Spleen (tissue), 11 donors: ENCODE results near the gene PLTP. TPM values are rescaled to one million over a fixed set of nuclear protein-coding genes. Genes with fewer than 3 reads are reported as not detected.

Source experiments
- DNase-seq: peaks from one replicate; pipeline ENCODE4 v3.0.0-alpha.2; 2020
- H3K27ac ChIP-seq, 8 donors: fragments of 200-600 bp; sonication (generic) in 7 of 8; 1 replicate in 4 of 8; 2 replicates in 4 of 8; pipeline versions ENCODE4 v1.5.0 to v1.8.0; 2016 to 2021; ENCODE audit warnings: inconsistent platforms in 4 of 8, mild to moderate bottlenecking in 4 of 8, moderate library complexity in 1 of 8
- H3K27me3 ChIP-seq, 7 donors: fragments of 200-600 bp; sonication (generic) in 6 of 7; replicated peaks in 1 of 7; 1 replicate in 4 of 7; 2 replicates in 3 of 7; pipeline versions ENCODE4 v1.5.0 to v1.8.0; 2016 to 2021; ENCODE audit warnings: inconsistent platforms in 3 of 7, mild to moderate bottlenecking in 1 of 7
- H3K36me3 ChIP-seq, 6 donors: fragments of 200-600 bp; sonication (generic) in 5 of 6; 1 replicate in 4 of 6; 2 replicates in 2 of 6; pipeline versions ENCODE4 v1.5.0 to v1.8.0; 2016 to 2021; ENCODE audit warnings: inconsistent platforms in 2 of 6
- H3K4me1 ChIP-seq, 6 donors: fragments of 200-600 bp; sonication (generic) in 5 of 6; 1 replicate in 3 of 6; 2 replicates in 3 of 6; pipeline versions ENCODE4 v1.5.0 to v1.8.0; 2016 to 2021; ENCODE audit warnings: inconsistent platforms in 3 of 6
- H3K4me3 ChIP-seq, 8 donors: fragments of 200-600 bp; sonication (generic) in 7 of 8; 1 replicate in 4 of 8; 2 replicates in 4 of 8; pipeline versions ENCODE4 v1.5.0 to v1.8.0; 2016 to 2021; ENCODE audit warnings: inconsistent platforms in 4 of 8, mild to moderate bottlenecking in 4 of 8, moderate library complexity in 2 of 8
- H3K9me3 ChIP-seq, 8 donors: fragments of 200-600 bp; sonication (generic) in 7 of 8; 1 replicate in 4 of 8; 2 replicates in 4 of 8; pipeline versions ENCODE4 v1.5.0 to v1.8.0; 2016 to 2021; ENCODE audit warnings: inconsistent platforms in 4 of 8
- POLR2A ChIP-seq, 3 donors: fragments of 450-650 bp; IDR thresholded peaks; one replicate each; pipeline ENCODE4 v1.5.1; 2017; ENCODE audit warnings: antibody characterized with exemption in 3 of 3, mild to moderate bottlenecking in 1 of 3
- POLR2AphosphoS5 ChIP-seq, 3 donors: sonication (generic); formaldehyde crosslinking; IDR thresholded peaks; one replicate each; pipeline ENCODE4 v1.5.1; 2017; ENCODE audit warnings: antibody characterized with exemption in 3 of 3
- WGBS, 5 donors: extraction: QIAGEN DNeasy Blood & Tissue Kit in 3 of 5; methylation state at CpG; one replicate each; pipeline versions ENCODE4 v1.1.5 to v1.1.7; 2013 to 2018; 5-methylcytosine and 5-hydroxymethylcytosine counted together
- intact Hi-C: fragments of 100-400 bp; cut with DNase I; formaldehyde crosslinking; loops from one replicate; pipeline ENCODE4 v1.15.0; 2023; ENCODE audit warnings: low total_unique reads
- polyA plus RNA-seq, 3 donors: library from polyadenylated mRNA; stranded (reverse); fragments of 200-250 nt; gene quantifications; one replicate each; pipeline ENCODE4 v1.2.1, GENCODE V29; 2013
- total RNA-seq, 7 donors: library from RNA; depleted of rRNA in 3 of 7; stranded (reverse); fragments of >200 nt in 3 of 7; fragmentation: NEBNext Ultra II Directional in 4 of 7; extraction: Animal tissue kit (Norgen Biotek cat#: 25700) in 4 of 7; gene quantifications; one replicate each; pipeline versions ENCODE4 v1.1.0 to v1.2.1, GENCODE V29; 2016 to 2021
- TF ChIP-seq, protein P1 (sequence below), 11 experiments: fragments of 200-600 bp in 7 of 11; fragments of 450-650 bp in 4 of 11; sonication (generic) in 4 of 11; IDR thresholded peaks in 8 of 11; conservative IDR thresholded peaks in 3 of 11; 1 replicate in 7 of 11; 2 replicates in 4 of 11; pipeline versions ENCODE4 v1.4.0 to v1.8.0; 2016 to 2021; ENCODE audit warnings: antibody characterized with exemption in 11 of 11, inconsistent platforms in 4 of 11, mild to moderate bottlenecking in 1 of 11
- donor health status: healthy with polysubstance abuse.
- donor health status: DM: no; HTN: no; CAD: no; lungs with moderate emphysema.
- donor health status: DM: no; HTN: no; CAD: no.
- donor health status: Bipolar disorder and iron deficiency.
- donor health status: healthy.
- donor health status: DM: no; HTN: no; CAD: no.
- donor health status: DM: yes; HTN: yes; CAD: no.

PLTP gene
- total and polyA plus RNA-seq, 10 donors: 7.5 to 430 (median 40.7) TPM

DNA sequence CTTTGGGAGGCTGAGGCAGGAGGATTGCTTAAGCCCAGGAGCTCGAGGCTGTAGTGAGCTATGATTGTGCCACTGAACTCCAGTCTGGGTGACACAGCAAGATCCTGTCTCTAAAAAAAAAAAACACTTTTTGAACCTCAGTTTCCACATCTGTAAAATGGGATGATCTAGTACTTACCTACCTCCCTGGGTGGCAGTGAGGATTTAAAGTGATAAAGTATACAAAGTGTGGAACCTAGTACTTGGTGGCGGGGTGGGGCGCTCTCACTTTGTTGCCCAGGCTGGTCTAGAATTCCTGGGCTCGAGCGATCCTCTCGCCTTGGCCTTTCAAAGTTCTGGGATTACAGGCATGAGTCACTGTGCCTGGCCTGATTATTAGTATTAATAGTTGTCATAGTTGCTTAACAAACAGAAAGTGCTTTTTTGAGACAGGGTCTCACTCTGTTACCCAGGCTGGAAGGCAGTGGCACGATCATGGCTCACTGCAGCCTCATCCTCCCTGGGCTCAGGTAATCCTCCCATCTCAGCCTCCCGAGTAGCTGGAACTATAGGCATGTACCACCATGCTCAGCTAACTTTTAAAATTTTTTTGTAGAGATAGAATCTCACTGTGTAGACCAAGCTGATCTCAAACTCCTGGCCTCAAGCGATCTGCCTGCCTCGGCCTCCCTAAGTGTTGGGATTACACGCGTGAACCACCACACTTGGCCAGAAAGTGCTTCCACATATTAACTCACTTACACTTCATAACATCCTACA is 7.0 kb upstream of the PLTP start:
- intact Hi-C loops: no loop called here
- WGBS, 5 donors: 91 to 96% (median 92%) methylated on average over 12 of the region's 12 CpGs
- TF ChIP-seq POLR2A (IDR thresholded peaks at IDR 0.05): no peak
- TF ChIP-seq, protein P1, sequence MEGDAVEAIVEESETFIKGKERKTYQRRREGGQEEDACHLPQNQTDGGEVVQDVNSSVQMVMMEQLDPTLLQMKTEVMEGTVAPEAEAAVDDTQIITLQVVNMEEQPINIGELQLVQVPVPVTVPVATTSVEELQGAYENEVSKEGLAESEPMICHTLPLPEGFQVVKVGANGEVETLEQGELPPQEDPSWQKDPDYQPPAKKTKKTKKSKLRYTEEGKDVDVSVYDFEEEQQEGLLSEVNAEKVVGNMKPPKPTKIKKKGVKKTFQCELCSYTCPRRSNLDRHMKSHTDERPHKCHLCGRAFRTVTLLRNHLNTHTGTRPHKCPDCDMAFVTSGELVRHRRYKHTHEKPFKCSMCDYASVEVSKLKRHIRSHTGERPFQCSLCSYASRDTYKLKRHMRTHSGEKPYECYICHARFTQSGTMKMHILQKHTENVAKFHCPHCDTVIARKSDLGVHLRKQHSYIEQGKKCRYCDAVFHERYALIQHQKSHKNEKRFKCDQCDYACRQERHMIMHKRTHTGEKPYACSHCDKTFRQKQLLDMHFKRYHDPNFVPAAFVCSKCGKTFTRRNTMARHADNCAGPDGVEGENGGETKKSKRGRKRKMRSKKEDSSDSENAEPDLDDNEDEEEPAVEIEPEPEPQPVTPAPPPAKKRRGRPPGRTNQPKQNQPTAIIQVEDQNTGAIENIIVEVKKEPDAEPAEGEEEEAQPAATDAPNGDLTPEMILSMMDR (IDR thresholded peaks at IDR 0.05 in 8 of 11, conservative IDR thresholded peaks at IDR 0.05 in 3 of 11): no peak
- no peak for TF ChIP-seq POLR2AphosphoS5 (IDR thresholded peaks at IDR 0.05)
- no peak for DNase-seq
- Histone ChIP-seq H3K27ac (peak overlapping the region in 7 of 8 donors; percentile 4 to 80 (median 62)), H3K4me1 (peaks cover 0 to 71% (median 34%) of the 10 kb centered on the region in 6 donors), H3K36me3 (no peaks in the 10 kb centered on the region), H3K9me3 (no peaks in the 10 kb centered on the region), H3K27me3 (peaks cover 0 to 8% (median 0%) of the 10 kb centered on the region in 7 donors), H3K4me3 (no peak overlapping the region)

DNA sequence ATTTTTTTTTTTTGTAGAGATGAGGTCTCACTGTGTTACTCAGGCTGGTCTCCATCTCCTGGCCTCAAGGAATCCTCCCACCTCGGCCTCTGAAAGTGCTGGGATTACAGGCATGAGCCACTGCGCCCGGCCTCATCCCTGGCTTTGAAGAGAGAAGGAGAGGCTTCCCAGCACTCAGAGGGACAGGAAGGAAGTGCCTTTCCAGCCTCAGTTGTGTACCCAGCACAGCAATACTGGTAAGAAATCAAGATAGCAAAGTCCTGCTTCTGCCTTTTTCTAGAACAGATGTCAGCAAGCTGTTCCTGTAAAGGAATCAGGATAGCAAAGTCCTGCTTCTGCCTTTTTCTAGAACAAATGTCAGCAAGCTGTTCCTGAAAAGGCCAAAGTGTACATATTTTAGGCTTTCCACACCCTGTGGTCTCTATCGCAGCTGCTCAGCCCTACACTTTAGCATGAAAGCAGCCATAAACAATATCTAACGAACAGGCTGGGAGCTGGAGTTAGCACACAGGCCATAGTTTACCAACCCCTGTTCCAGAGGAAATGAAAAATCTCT is 6.3 kb upstream of the PLTP start:
- DNase-seq: no peak
- peaks cover 0 to 71% (median 32%) of the 10 kb centered on the region in 6 donors for H3K4me1 ChIP-seq
- 53 to 75% (median 66%) methylated on average over 5 of the region's 5 CpGs for WGBS, 5 donors
- TF ChIP-seq POLR2AphosphoS5 (IDR thresholded peaks at IDR 0.05) (peak in 1 of 3 donors; percentile 18), POLR2A (IDR thresholded peaks at IDR 0.05) (no peak)
- TF ChIP-seq, protein P1 (IDR thresholded peaks at IDR 0.05 in 8 of 11, conservative IDR thresholded peaks at IDR 0.05 in 3 of 11): no peak
- no peaks in the 10 kb centered on the region for H3K36me3 ChIP-seq
- peak overlapping the region in 7 of 8 donors; percentile 4 to 80 (median 62) for H3K27ac ChIP-seq
- no peaks in the 10 kb centered on the region for H3K9me3 ChIP-seq
- peaks cover 0 to 15% (median 0%) of the 10 kb centered on the region in 7 donors for H3K27me3 ChIP-seq
- intact Hi-C loops: no loop called here
- H3K4me3 ChIP-seq: no peak overlapping the region

DNA sequence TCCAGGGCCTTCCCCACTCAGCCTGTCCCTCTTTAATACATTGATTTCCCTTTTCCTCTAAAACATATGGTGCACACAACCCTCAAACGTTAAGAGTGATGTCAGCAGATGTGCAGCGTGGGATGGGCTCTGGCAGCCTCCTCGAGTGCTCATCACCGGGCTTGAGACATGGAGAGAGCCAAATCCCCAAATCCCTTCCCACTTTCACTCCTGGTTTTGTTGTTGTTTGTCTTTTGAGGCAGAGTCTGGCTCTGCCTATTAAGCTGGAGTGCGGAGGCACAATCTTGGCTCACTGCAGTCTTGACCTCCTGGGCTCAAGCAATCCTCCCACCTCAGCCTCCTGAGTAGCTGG is 5.8 kb upstream of the PLTP start:
- H3K36me3 ChIP-seq: no peaks in the 10 kb centered on the region
- WGBS, 5 donors: 51 to 76% (median 71%) methylated on average over 5 of the region's 5 CpGs
- H3K27me3 ChIP-seq: peaks cover 0 to 20% (median 0%) of the 10 kb centered on the region in 7 donors
- H3K4me3 ChIP-seq: no peak overlapping the region
- intact Hi-C loops: no loop called here
- peaks cover 0 to 71% (median 34%) of the 10 kb centered on the region in 6 donors for H3K4me1 ChIP-seq
- peak overlapping the region in 6 of 8 donors; percentile 55 to 80 (median 62) for H3K27ac ChIP-seq
- no peaks in the 10 kb centered on the region for H3K9me3 ChIP-seq
- no peak for DNase-seq
- TF ChIP-seq, protein P1 (IDR thresholded peaks at IDR 0.05 in 8 of 11, conservative IDR thresholded peaks at IDR 0.05 in 3 of 11): no peak
- no peak for TF ChIP-seq POLR2AphosphoS5 (IDR thresholded peaks at IDR 0.05)
- no peak for TF ChIP-seq POLR2A (IDR thresholded peaks at IDR 0.05)

GRCh38 chr20:45913116-45913515 is 1.2 kb upstream of the PLTP start:
- H3K4me3 ChIP-seq: no peak overlapping the region
- TF ChIP-seq POLR2A (IDR thresholded peaks at IDR 0.05): no peak
- TF ChIP-seq, protein P1 (IDR thresholded peaks at IDR 0.05 in 8 of 11, conservative IDR thresholded peaks at IDR 0.05 in 3 of 11): no peak
- no peak for TF ChIP-seq POLR2AphosphoS5 (IDR thresholded peaks at IDR 0.05)
- H3K9me3 ChIP-seq: no peaks in the 10 kb centered on the region
- no peaks in the 10 kb centered on the region for H3K36me3 ChIP-seq
- DNase-seq: no peak
- intact Hi-C loops: no loop called here
- 35 to 63% (median 49%) methylated on average over 5 of the region's 5 CpGs for WGBS, 5 donors
- H3K27ac ChIP-seq: peak overlapping the region in 1 of 8 donors; percentile 27
- peaks cover 0 to 36% (median 5%) of the 10 kb centered on the region in 7 donors for H3K27me3 ChIP-seq
- H3K4me1 ChIP-seq: peaks cover 14 to 65% (median 40%) of the 10 kb centered on the region in 6 donors
